ENCODE data around the gene REM1. TPM values are rescaled to one million over a fixed set of nuclear protein-coding genes. Genes with fewer than 3 reads are reported as not detected.

Gene REM1
- total and polyA plus RNA-seq, 10 donors: 0.79 to 8.1 (median 1.5) TPM

DNA sequence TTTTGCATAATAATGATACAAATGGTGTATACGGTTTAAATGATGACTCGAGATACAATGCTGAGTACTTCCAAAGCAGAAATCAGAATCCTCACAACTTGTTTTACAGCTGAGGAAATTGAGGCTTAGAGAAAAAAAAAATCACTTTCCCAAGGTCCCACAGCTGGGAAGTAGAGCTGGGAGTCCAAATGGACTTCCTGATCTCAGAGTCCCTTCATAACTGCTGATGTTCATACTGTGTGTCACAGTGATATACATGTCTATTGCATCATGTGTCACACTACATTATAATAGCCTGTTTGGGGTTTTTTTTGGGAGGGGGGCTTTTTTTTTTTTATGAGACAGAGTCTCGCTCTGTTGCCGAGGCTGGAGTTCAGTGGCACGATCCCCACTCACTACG lies 47.6 kb downstream of the REM1 start:
- H3K27ac ChIP-seq: peak overlapping the region in 7 of 8 donors; percentile 15 to 79 (median 41)
- no peaks in the 10 kb centered on the region for H3K9me3 ChIP-seq
- H3K36me3 ChIP-seq: peaks cover 0 to 83% (median 23%) of the 10 kb centered on the region in 6 donors
- DNase-seq: no peak
- no peak for TF ChIP-seq POLR2A (IDR thresholded peaks at IDR 0.05)
- TF ChIP-seq, protein P1, sequence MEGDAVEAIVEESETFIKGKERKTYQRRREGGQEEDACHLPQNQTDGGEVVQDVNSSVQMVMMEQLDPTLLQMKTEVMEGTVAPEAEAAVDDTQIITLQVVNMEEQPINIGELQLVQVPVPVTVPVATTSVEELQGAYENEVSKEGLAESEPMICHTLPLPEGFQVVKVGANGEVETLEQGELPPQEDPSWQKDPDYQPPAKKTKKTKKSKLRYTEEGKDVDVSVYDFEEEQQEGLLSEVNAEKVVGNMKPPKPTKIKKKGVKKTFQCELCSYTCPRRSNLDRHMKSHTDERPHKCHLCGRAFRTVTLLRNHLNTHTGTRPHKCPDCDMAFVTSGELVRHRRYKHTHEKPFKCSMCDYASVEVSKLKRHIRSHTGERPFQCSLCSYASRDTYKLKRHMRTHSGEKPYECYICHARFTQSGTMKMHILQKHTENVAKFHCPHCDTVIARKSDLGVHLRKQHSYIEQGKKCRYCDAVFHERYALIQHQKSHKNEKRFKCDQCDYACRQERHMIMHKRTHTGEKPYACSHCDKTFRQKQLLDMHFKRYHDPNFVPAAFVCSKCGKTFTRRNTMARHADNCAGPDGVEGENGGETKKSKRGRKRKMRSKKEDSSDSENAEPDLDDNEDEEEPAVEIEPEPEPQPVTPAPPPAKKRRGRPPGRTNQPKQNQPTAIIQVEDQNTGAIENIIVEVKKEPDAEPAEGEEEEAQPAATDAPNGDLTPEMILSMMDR (IDR thresholded peaks at IDR 0.05 in 8 of 11, conservative IDR thresholded peaks at IDR 0.05 in 3 of 11): no peak
- no peak for TF ChIP-seq POLR2AphosphoS5 (IDR thresholded peaks at IDR 0.05)
- H3K4me1 ChIP-seq: peaks cover 8 to 81% (median 58%) of the 10 kb centered on the region in 6 donors
- no peaks in the 10 kb centered on the region for H3K27me3 ChIP-seq (replicated peaks in 1 of 7)
- 61 to 79% (median 69%) methylated on average over 6 of the region's 6 CpGs for WGBS, 5 donors
- peak overlapping the region in 1 of 8 donors; percentile 8 for H3K4me3 ChIP-seq
- intact Hi-C loops (cut with DNase I; ENCODE audit: low total_unique reads): no loop called here

DNA sequence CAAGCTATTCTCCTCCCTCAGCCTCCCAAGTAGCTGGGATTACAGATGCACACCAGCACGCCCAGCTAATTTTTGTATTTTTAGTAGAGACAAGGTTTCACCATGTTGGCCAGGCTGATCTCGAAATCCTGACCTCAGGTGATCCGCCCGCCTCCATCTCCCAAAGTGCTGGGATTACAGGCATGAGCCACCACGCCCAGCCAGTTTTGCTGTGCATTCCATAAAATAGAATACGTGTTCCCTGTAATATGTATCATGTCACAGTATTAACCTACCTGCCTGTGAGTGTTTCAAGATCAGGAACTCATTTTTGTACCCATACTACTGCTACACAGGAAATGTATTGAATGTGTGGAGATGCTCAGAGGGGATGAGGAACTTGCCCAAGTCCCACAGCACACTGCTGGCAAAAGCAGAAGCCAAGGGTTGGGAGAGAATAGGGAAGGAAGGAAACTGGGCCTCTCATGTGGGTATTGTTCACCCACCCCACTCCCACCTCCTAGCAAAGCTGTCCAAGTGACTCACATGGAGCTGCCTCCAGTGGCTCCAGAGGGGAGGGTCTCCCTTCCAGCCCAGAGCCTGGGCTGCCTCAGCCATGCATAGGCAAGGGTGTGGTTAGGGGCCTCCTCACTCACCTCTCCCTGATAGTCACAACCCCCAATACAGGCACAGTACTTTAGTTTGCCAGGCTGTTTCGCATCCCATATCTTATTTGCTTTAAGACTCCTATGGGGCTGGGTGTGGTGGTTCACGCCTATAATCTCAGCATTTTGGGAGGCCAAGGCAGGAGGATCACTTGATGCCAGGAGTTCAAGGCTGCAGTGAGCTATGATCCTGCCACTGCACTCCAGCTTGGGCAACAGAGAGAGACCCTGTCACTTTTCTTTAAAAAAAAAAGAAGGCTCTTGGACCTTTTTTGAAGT lies 48.5 kb downstream of the REM1 start:
- 48 to 82% (median 63%) methylated on average over 8 of the region's 8 CpGs for WGBS, 5 donors
- DNase-seq: no peak
- H3K36me3 ChIP-seq: peaks cover 0 to 85% (median 32%) of the 10 kb centered on the region in 6 donors
- no peaks in the 10 kb centered on the region for H3K27me3 ChIP-seq (replicated peaks in 1 of 7)
- intact Hi-C loops (cut with DNase I; ENCODE audit: low total_unique reads): no loop called here
- TF ChIP-seq POLR2A (IDR thresholded peaks at IDR 0.05) (no peak), POLR2AphosphoS5 (IDR thresholded peaks at IDR 0.05) (peak in 1 of 3 donors; percentile 45)
- TF ChIP-seq, protein P1 (IDR thresholded peaks at IDR 0.05 in 8 of 11, conservative IDR thresholded peaks at IDR 0.05 in 3 of 11): no peak
- peak overlapping the region in 7 of 8 donors; percentile 21 to 79 (median 41) for H3K27ac ChIP-seq
- peak overlapping the region in 1 of 8 donors; percentile 35 for H3K4me3 ChIP-seq
- H3K9me3 ChIP-seq: no peaks in the 10 kb centered on the region
- peaks cover 8 to 72% (median 54%) of the 10 kb centered on the region in 6 donors for H3K4me1 ChIP-seq

DNA sequence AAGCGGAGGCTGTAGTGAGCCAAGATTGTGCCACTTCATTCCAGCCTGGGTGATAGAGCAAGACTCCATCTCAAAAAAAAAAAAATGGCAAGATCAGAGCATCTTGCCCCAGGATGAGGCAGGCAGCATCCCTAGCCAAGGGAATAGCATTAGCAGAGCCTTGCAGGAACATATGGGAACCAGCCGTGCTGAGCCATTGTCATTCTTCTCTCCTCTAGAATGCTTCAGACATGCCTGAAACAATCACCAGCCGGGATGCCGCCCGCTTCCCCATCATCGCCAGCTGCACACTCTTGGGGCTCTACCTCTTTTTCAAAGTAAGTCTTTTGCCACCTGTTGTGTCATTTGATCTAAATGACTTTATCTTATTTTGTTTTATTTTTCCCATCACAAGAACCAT lies 52.2 kb downstream of the REM1 start:
- Histone ChIP-seq H3K27me3 (replicated peaks in 1 of 7) (no peaks in the 10 kb centered on the region), H3K4me3 (no peak overlapping the region), H3K9me3 (no peaks in the 10 kb centered on the region), H3K4me1 (peaks cover 6 to 35% (median 22%) of the 10 kb centered on the region in 6 donors), H3K36me3 (peaks cover 0 to 87% (median 66%) of the 10 kb centered on the region in 6 donors), H3K27ac (no peak overlapping the region)
- intact Hi-C loops (cut with DNase I; ENCODE audit: low total_unique reads): no loop called here
- 91 to 95% (median 94%) methylated on average over 6 of the region's 6 CpGs for WGBS, 5 donors
- TF ChIP-seq POLR2AphosphoS5 (IDR thresholded peaks at IDR 0.05): no peak
- TF ChIP-seq, protein P1 (IDR thresholded peaks at IDR 0.05 in 8 of 11, conservative IDR thresholded peaks at IDR 0.05 in 3 of 11): no peak
- no peak for TF ChIP-seq POLR2A (IDR thresholded peaks at IDR 0.05)
- no peak for DNase-seq

Other genes with a start within 250 kb of the REM1 start
- gene DEFB115, start 217.6 kb upstream of the REM1 start, total RNA-seq: not detected
- gene DEFB115, start 217.6 kb upstream of the REM1 start, polyA plus RNA-seq: not detected
- not detected for gene DEFB116, start 166.7 kb upstream of the REM1 start, total RNA-seq
- not detected for gene DEFB116, start 166.7 kb upstream of the REM1 start, polyA plus RNA-seq
- not detected for gene DEFB118, start 106.7 kb upstream of the REM1 start, total RNA-seq
- not detected for gene DEFB118, start 106.7 kb upstream of the REM1 start, polyA plus RNA-seq
- gene DEFB119, start 84.7 kb upstream of the REM1 start, total RNA-seq: not detected
- gene DEFB119, start 84.7 kb upstream of the REM1 start, polyA plus RNA-seq: not detected
- gene DEFB121, start 69.1 kb upstream of the REM1 start, total RNA-seq: not detected
- gene DEFB121, start 69.1 kb upstream of the REM1 start, polyA plus RNA-seq: not detected
- gene DEFB123, start 34.7 kb upstream of the REM1 start, total RNA-seq: not detected
- not detected for gene DEFB123, start 34.7 kb upstream of the REM1 start, polyA plus RNA-seq
- not detected for gene DEFB124, start 161 bp upstream of the REM1 start, total RNA-seq
- gene DEFB124, start 161 bp upstream of the REM1 start, polyA plus RNA-seq: under 1 TPM in 1 of 3 donors, not detected in 2; 0.24 TPM
- 100 to 1,000 TPM in 5 of 7 donors, 10 to 100 TPM in 2; 66.7 to 122 (median 104) TPM for gene HM13, start 39.2 kb downstream of the REM1 start, total RNA-seq
- gene HM13, start 39.2 kb downstream of the REM1 start, polyA plus RNA-seq: 100 to 1,000 TPM in 1 of 3 donors, 10 to 100 TPM in 2; 62.1 to 105 (median 67.6) TPM
- 100 to 1,000 TPM in 5 of 7 donors, 10 to 100 TPM in 2; 77.1 to 222 (median 124) TPM for gene ID1, start 130.0 kb downstream of the REM1 start, total RNA-seq
- 100 to 1,000 TPM in 2 of 3 donors, 10 to 100 TPM in 1; 47.6 to 131 (median 122) TPM for gene ID1, start 130.0 kb downstream of the REM1 start, polyA plus RNA-seq
- gene COX4I2, start 162.6 kb downstream of the REM1 start, total RNA-seq: 1 to 10 TPM in 3 of 7 donors, not detected in 4; 1.1 to 1.5 (median 1.5) TPM
- 1 to 10 TPM; 1.9 to 4.6 (median 2.0) TPM for gene COX4I2, start 162.6 kb downstream of the REM1 start, polyA plus RNA-seq
- gene BCL2L1, start 247.6 kb downstream of the REM1 start, total RNA-seq: 100 to 1,000 TPM in 4 of 7 donors, 10 to 100 TPM in 3; 70.2 to 167 (median 107) TPM
- gene BCL2L1, start 247.6 kb downstream of the REM1 start, polyA plus RNA-seq: 10 to 100 TPM; 18.7 to 55.5 (median 22.7) TPM